HG03159 (cell line): ENCODE results near the gene CACFD1.
A peak's percentile ranks its signal among the peaks of the same experiment; 100 is the strongest.

Source experiments
- ATAC-seq: cut with Tn5 transposase; IDR thresholded peaks from one replicate; pipeline ENCODE4 v1.9.1; 2021; ENCODE audit warnings: mild to moderate bottlenecking, moderate library complexity; ENCODE audit not compliant: unreplicated experiment

Gene CACFD1

GRCh38 chr9:133459476-133460404, at the start of gene CACFD1:
Gene CACFD1, plus strand, starts transcription at chr9:133459978. Its CDS starts 89 bp downstream, at chr9:133460067.
- peak; percentile 79 for ATAC-seq

DNA sequence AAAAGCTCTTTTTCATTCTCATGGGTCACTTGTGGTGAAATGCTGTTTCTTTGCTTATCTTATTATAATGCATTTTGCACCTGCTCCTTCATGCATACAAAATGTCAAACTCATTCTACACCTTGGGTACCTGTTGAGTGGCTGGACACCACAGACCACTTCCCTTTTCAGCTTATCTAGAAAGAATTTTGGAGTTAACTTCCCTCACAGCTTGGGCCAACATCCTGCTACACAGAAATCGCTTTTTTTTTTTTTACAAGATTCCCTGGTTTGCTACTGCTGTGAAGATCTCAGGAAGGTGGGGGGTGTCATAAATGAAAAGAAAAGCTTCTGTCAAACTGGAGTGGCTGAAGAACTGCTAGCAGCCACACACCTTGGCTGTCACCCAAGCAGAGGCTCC, 44.6 kb upstream of the CACFD1 start:
- no peak for ATAC-seq

- peak; percentile 76 for ATAC-seq
Observed at GRCh38 chr9:133417541-133418461, 42.0 kb upstream of the CACFD1 start, which contains the start of gene REXO4. Gene REXO4, minus strand, starts transcription at chr9:133418010. Its CDS starts 166 bp downstream, at chr9:133417844.

- ATAC-seq = no peak
Observed at GRCh38 chr9:133419005-133419404, 40.8 kb upstream of the CACFD1 start.

GRCh38 chr9:133420392-133420827, 39.4 kb upstream of the CACFD1 start:
- no peak for ATAC-seq

GRCh38 chr9:133421615-133422542, 37.9 kb upstream of the CACFD1 start, which contains the start of gene ADAMTS13:
Gene ADAMTS13, plus strand, starts transcription at chr9:133422367. Its CDS starts 77 bp downstream, at chr9:133422444.
- no peak for ATAC-seq

DNA sequence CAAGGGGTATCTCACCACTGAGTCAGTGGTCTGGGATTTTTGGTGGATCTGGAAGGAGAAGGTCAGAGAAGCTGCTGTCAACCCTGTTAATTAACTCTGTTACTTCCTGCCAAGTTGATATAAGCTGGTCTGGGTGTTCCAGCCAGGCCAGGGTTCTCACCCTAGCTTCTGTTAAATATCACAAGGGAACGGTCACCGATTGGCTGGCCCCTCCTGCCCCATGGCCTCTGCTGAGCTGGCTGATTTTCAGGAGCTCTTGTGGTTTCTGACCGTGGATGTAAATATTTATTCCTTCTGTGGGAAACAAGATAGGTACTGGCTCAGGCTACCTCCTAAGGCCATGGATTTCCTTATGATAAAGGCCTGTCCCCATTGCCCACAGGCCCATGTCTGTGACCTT, 36.6 kb upstream of the CACFD1 start:
- ATAC-seq = no peak

GRCh38 chr9:133424187-133424586, 35.6 kb upstream of the CACFD1 start:
- no peak for ATAC-seq

GRCh38 chr9:133425049-133425632, 34.6 kb upstream of the CACFD1 start:
- ATAC-seq = no peak

DNA sequence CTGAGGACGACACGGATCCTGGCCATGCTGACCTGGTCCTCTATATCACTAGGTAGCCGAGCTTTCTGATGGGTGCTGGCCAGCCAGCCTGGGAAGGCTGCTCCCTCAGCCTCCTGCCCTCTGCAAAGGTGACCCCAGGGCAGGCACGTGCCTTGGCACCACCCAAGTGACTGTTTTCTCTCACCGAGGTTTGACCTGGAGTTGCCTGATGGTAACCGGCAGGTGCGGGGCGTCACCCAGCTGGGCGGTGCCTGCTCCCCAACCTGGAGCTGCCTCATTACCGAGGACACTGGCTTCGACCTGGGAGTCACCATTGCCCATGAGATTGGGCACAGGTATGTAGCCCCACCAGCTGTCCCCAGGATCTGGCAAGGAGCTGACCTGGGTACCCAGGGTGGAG, 33.8 kb upstream of the CACFD1 start:
- no peak for ATAC-seq

DNA sequence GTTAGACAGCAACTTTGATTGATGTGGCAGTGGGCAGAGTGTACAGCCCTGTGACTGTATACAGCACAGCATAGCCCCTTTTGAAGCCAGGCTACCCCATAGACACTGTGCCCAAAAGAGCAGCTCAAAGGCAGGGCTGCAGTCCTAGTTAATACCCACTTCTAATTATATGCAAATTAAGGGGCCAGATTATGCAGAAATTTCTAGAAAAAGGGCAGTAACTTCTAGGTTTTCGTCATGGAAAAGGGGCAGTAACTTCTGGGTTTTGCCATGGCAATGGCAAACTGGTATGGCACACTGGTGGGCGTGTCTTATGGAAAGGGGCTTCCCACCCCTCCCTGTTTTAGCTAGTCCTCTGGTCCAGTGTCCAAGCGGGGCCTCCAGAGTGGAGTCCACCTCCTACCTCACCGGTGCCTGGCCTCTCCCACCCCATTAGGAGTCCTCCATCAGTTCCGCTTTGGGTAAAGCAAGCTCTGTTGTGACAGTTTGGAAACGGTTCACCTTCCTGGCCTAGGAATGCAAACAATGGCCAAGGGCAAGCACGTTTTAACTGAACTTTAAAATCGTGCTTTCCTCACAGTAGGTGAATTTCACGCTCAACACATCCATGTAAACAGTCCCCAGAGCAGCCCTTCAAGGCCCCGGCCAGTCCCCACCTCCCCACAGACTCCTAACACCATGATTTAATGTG, 32.0 kb upstream of the CACFD1 start:
- no peak for ATAC-seq

DNA sequence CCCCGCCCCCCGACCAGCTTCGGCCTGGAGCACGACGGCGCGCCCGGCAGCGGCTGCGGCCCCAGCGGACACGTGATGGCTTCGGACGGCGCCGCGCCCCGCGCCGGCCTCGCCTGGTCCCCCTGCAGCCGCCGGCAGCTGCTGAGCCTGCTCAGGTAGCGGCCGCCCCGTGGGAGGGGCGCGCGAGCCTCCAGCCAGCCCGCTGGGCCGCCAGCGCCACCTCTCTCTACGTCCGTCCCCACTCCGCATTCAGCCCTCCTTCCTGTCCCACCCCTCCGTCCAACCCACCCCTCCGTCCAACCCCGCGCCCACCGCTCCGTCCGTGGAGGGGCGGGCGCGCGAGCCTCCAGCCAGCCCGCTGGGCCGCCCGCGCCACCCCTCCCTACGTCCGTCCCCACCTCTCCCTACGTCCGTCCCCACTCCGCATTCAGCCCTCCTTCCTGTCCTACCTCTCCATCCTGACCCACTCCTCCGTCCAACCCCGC, 31.1 kb upstream of the CACFD1 start:
- ATAC-seq = no peak

- no peak for ATAC-seq
Observed at GRCh38 chr9:133429214-133429613, 30.6 kb upstream of the CACFD1 start.

DNA sequence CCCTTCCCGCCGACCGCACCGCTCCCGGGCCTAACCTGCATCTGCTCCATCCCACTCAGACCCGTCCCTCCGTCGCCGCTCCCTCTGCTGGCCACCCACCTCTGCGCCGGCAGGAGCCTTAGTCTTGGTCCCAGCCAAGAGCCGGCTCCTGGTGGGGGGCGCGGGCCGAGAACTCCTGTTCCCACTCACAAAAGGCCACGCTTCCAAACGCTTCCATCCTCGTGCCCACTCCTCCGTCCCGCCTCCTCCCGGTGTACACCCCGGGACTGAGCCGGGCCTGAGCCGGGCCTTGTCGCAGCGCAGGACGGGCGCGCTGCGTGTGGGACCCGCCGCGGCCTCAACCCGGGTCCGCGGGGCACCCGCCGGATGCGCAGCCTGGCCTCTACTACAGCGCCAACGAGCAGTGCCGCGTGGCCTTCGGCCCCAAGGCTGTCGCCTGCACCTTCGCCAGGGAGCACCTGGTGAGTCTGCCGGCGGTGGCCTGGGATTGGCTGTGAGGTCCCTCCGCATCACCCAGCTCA, 30.1 kb upstream of the CACFD1 start:
- ATAC-seq = no peak

DNA sequence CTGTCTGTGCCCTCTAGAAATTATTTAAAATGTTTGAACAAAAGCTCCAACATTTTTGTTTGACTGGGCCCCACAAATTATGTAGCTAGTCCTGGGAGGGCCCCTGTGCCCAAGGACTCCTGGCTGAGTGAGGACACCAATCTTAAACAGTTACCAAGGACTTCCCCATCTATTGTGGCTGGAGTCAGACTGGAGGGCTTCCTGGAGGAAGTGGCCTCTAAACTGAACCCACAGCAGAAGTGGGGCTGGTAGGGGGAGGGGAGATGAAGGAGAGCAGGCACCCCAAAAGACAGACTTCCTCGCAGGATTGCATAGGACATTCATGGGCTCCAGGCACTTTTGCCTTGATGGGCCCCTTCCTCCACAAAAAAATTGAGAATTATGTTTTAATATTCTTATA, 29.5 kb upstream of the CACFD1 start:
- no peak for ATAC-seq

GRCh38 chr9:133433351-133433843, 26.4 kb upstream of the CACFD1 start:
- no peak for ATAC-seq

- no peak for ATAC-seq
Observed at GRCh38 chr9:133436681-133437080, 23.1 kb upstream of the CACFD1 start.

DNA sequence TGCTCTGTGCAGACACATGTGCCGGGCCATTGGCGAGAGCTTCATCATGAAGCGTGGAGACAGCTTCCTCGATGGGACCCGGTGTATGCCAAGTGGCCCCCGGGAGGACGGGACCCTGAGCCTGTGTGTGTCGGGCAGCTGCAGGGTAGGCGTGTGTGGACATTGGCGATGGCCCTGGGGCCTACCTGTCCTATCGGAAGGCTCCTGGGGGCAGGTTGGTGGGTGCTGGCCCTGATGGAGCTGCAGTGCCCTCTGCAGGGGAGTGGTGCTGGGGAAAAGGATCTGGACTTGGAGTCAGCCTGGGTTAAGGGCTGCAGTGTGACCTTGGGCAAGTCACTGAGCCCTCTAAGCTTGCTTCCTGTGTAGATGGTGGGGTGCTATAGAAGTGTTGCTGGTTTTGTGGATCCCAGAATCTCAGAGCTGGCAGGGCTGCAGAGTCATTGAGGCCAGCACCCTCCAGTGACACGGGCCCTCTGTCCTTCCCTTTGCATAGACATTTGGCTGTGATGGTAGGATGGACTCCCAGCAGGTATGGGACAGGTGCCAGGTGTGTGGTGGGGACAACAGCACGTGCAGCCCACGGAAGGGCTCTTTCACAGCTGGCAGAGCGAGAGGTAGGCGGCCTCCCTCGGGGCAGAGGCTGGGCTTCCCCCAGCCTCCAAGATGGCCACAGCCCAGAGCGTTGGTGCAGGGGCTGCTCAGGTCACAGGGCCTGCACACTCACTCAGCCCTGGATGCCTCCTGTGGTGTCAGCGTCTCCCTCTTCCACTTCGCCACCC, 21.8 kb upstream of the CACFD1 start:
- ATAC-seq = no peak
